Measurements from ENCODE around the gene IDI2.

The IDI2 gene

GRCh38 chr10:1045415-1045814 is 19.8 kb upstream of the IDI2 start:
- TF ChIP-seq, protein P1, sequence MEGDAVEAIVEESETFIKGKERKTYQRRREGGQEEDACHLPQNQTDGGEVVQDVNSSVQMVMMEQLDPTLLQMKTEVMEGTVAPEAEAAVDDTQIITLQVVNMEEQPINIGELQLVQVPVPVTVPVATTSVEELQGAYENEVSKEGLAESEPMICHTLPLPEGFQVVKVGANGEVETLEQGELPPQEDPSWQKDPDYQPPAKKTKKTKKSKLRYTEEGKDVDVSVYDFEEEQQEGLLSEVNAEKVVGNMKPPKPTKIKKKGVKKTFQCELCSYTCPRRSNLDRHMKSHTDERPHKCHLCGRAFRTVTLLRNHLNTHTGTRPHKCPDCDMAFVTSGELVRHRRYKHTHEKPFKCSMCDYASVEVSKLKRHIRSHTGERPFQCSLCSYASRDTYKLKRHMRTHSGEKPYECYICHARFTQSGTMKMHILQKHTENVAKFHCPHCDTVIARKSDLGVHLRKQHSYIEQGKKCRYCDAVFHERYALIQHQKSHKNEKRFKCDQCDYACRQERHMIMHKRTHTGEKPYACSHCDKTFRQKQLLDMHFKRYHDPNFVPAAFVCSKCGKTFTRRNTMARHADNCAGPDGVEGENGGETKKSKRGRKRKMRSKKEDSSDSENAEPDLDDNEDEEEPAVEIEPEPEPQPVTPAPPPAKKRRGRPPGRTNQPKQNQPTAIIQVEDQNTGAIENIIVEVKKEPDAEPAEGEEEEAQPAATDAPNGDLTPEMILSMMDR (IDR thresholded peaks at IDR 0.05), result no peak
- Histone ChIP-seq H3K36me3 (ENCODE audit: control insufficient read depth, insufficient read depth, low read length) (no peaks in the 10 kb centered on the region), H3K9me3 (ENCODE audit: control insufficient read depth, low read length) (no peaks in the 10 kb centered on the region), H3K9ac (no peak overlapping the region), H3K4me1 (peaks cover 4% of the 10 kb centered on the region), H3K27me3 (ENCODE audit: control insufficient read depth, insufficient read depth, low read length) (no peaks in the 10 kb centered on the region), H3K79me2 (peaks cover 10% of the 10 kb centered on the region), H3K4me2 (ENCODE audit: low read length) (no peak overlapping the region), H3K4me3 (ENCODE audit: low read depth, low read length) (no peak overlapping the region), H2AFZ (no peak overlapping the region), H3K27ac (no peak overlapping the region)

- H3K36me3 ChIP-seq (ENCODE audit: control insufficient read depth, insufficient read depth, low read length), result no peaks in the 10 kb centered on the region
- H3K9me3 ChIP-seq (ENCODE audit: control insufficient read depth, low read length), result no peaks in the 10 kb centered on the region
- H3K9ac ChIP-seq, result no peak overlapping the region
- H3K79me2 ChIP-seq, result peaks cover 10% of the 10 kb centered on the region
- H3K4me3 ChIP-seq (ENCODE audit: low read depth, low read length), result no peak overlapping the region
- H3K4me1 ChIP-seq, result peaks cover 4% of the 10 kb centered on the region
- H3K27ac ChIP-seq, result no peak overlapping the region
- TF ChIP-seq, protein P1 (IDR thresholded peaks at IDR 0.05), result no peak
- no peak overlapping the region for H3K4me2 ChIP-seq (ENCODE audit: low read length)
- H3K27me3 ChIP-seq (ENCODE audit: control insufficient read depth, insufficient read depth, low read length), result no peaks in the 10 kb centered on the region
- H2AFZ ChIP-seq, result no peak overlapping the region
These were observed 19.3 kb upstream of the IDI2 start for GRCh38 chr10:1044964-1045363.

DNA sequence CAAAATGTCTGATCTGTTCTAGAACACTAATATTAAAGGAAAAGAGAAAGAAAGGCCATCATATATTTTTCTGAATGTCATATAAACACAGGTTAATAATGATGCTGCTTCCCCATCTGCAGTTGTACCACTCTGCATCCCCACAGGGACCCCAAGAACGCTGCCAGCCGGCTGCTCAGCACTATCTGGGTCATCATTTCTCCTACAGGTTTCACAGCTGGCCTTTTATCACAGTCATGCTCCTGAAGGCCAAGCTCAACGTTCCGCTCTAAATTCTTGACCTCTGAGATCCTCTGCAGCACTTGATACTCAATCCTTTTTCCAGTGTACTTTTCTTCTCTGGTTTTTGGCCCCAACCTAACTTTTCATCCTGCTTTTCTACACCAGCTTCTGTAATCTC is 18.5 kb upstream of the IDI2 start:
- H3K4me1 ChIP-seq, result peaks cover 4% of the 10 kb centered on the region
- no peak overlapping the region for H3K4me3 ChIP-seq (ENCODE audit: low read depth, low read length)
- peak overlapping the region; percentile 64 for H3K27ac ChIP-seq
- no peak overlapping the region for H2AFZ ChIP-seq
- H3K4me2 ChIP-seq (ENCODE audit: low read length), result no peak overlapping the region
- H3K9me3 ChIP-seq (ENCODE audit: control insufficient read depth, low read length), result no peaks in the 10 kb centered on the region
- H3K36me3 ChIP-seq (ENCODE audit: control insufficient read depth, insufficient read depth, low read length), result no peaks in the 10 kb centered on the region
- H3K9ac ChIP-seq, result no peak overlapping the region
- TF ChIP-seq, protein P1 (IDR thresholded peaks at IDR 0.05), result no peak
- H3K79me2 ChIP-seq, result peaks cover 10% of the 10 kb centered on the region
- H3K27me3 ChIP-seq (ENCODE audit: control insufficient read depth, insufficient read depth, low read length), result no peaks in the 10 kb centered on the region

DNA sequence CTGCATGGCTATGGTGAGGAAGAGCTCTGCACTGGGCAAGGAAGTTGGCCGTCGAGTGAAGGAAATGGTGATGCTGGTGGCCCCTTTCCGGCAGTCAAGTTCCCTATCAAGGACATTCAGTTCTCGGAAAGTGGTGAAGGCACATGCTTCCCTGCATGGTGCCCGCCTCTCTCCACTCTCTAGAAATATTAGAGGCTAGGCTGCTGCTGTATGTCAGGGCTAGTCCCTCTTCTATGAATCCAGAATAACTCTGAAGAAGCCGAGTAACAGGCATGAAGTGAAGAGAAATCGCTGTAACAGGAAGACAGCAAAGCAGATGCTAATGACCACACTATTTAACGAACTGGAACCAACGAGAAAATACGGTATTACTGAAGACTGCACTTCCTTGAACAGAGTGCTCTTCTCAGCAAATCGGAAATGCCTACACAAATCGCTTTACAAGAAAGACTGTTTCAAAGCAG is 17.9 kb upstream of the IDI2 start:
- H3K4me3 ChIP-seq (ENCODE audit: low read depth, low read length), result no peak overlapping the region

DNA sequence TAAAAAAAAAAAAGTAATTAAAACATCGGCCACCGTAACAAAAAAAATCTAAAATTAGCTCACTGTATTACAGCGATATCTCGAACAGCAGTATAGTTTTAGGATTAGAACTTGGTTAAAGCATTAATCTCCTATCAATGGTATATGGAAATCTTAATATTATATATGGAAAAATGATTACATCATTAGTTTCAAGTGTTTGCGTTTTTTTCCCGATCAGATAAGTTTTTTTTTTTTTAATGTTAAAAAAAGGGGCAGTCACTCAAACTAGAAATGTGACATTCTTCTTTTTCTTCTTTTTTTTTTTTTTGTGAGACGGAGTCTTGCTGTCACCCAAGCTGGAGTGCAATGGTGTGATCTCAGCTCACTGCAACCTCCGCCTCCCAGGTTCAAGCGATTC is 15.9 kb upstream of the IDI2 start:
- H3K79me2 ChIP-seq, result no peaks in the 10 kb centered on the region
- no peak overlapping the region for H2AFZ ChIP-seq
- no peaks in the 10 kb centered on the region for H3K9me3 ChIP-seq (ENCODE audit: control insufficient read depth, low read length)
- H3K4me3 ChIP-seq (ENCODE audit: low read depth, low read length), result no peak overlapping the region
- H3K36me3 ChIP-seq (ENCODE audit: control insufficient read depth, insufficient read depth, low read length), result no peaks in the 10 kb centered on the region
- H3K27me3 ChIP-seq (ENCODE audit: control insufficient read depth, insufficient read depth, low read length), result no peaks in the 10 kb centered on the region
- no peak overlapping the region for H3K9ac ChIP-seq
- H3K4me1 ChIP-seq, result no peaks in the 10 kb centered on the region
- no peak overlapping the region for H3K27ac ChIP-seq
- H3K4me2 ChIP-seq (ENCODE audit: low read length), result no peak overlapping the region
- TF ChIP-seq, protein P1 (IDR thresholded peaks at IDR 0.05), result no peak

More for the DNA sequence above, 17.9 kb upstream of the IDI2 start:
- Histone ChIP-seq H3K4me2 (ENCODE audit: low read length) (no peak overlapping the region), H3K4me1 (peaks cover 4% of the 10 kb centered on the region), H3K9me3 (ENCODE audit: control insufficient read depth, low read length) (no peaks in the 10 kb centered on the region), H3K79me2 (peaks cover 10% of the 10 kb centered on the region), H3K9ac (no peak overlapping the region), H2AFZ (no peak overlapping the region), H3K36me3 (ENCODE audit: control insufficient read depth, insufficient read depth, low read length) (no peaks in the 10 kb centered on the region), H3K27ac (peak overlapping the region; percentile 64), H3K27me3 (ENCODE audit: control insufficient read depth, insufficient read depth, low read length) (no peaks in the 10 kb centered on the region)
- TF ChIP-seq, protein P1 (IDR thresholded peaks at IDR 0.05), result no peak
